GM18519 (cell line): ENCODE measurements around the gene RNF151.
"Not testable (repeated sequence)": the region's sequence is repeated elsewhere in the genome, so short reads cannot be mapped to it uniquely, and the experiment has no call there.

Experiments
- ATAC-seq: cut with Tn5 transposase; IDR thresholded peaks from one replicate; pipeline ENCODE4 v1.9.1; 2021; ENCODE audit warnings: mild to moderate bottlenecking, moderate library complexity; ENCODE audit not compliant: unreplicated experiment, low FRiP score

RNF151 gene

GRCh38 chr16:1938316-1938715 is 28.3 kb upstream of the RNF151 start:
- ATAC-seq = no peak

- ATAC-seq = no peak
Observed at GRCh38 chr16:1938910-1939309, 27.7 kb upstream of the RNF151 start.

- not testable (repeated sequence) for ATAC-seq
Observed at GRCh38 chr16:1939833-1940232, 26.8 kb upstream of the RNF151 start.

GRCh38 chr16:1940273-1941161 is 26.1 kb upstream of the RNF151 start:
- no peak for ATAC-seq

GRCh38 chr16:1941162-1942046 is 25.3 kb upstream of the RNF151 start:
- ATAC-seq = no peak

- no peak for ATAC-seq
Observed at GRCh38 chr16:1942047-1942809, 24.4 kb upstream of the RNF151 start.

GRCh38 chr16:1942810-1943726 is 23.6 kb upstream of the RNF151 start, which contains the start of gene MSRB1:
Gene MSRB1 (minus strand): TSS chr16:1943199. CDS start chr16:1943156, 43 bp downstream.
- ATAC-seq = peak; percentile 85

- ATAC-seq = no peak
Observed at GRCh38 chr16:1944612-1945199, 21.9 kb upstream of the RNF151 start.

- no peak for ATAC-seq
Observed at GRCh38 chr16:1945559-1946391, 20.9 kb upstream of the RNF151 start.

- ATAC-seq = no peak
Observed at GRCh38 chr16:1946495-1947368, 19.9 kb upstream of the RNF151 start.

GRCh38 chr16:1947369-1947670 is 19.3 kb upstream of the RNF151 start:
- no peak for ATAC-seq

GRCh38 chr16:1949507-1949906 is 17.1 kb upstream of the RNF151 start:
- no peak for ATAC-seq

- ATAC-seq = no peak
Observed at GRCh38 chr16:1950047-1950446, 16.6 kb upstream of the RNF151 start.

GRCh38 chr16:1950559-1950958 is 16.1 kb upstream of the RNF151 start:
- ATAC-seq = no peak

- no peak for ATAC-seq
Observed at GRCh38 chr16:1953734-1954133, 12.9 kb upstream of the RNF151 start.

- ATAC-seq = not testable (repeated sequence)
Observed at GRCh38 chr16:1957434-1958142, 9.1 kb upstream of the RNF151 start.

GRCh38 chr16:1958143-1958491 is 8.5 kb upstream of the RNF151 start:
- ATAC-seq = not testable (repeated sequence)
